NCI-H2029 treated with DMSO at 0.1 percent for 48 hours (cell line): Measurements from ENCODE around the gene COL13A1.

ENCODE experiments used
- DNase-seq: peaks from one replicate; lab custom pipeline; 2025; lab: John Stamatoyannopoulos, UW

COL13A1 gene

GRCh38 chr10:69963835-69964710, 162.4 kb downstream of the COL13A1 start:
- DNase-seq = no peak

DNA sequence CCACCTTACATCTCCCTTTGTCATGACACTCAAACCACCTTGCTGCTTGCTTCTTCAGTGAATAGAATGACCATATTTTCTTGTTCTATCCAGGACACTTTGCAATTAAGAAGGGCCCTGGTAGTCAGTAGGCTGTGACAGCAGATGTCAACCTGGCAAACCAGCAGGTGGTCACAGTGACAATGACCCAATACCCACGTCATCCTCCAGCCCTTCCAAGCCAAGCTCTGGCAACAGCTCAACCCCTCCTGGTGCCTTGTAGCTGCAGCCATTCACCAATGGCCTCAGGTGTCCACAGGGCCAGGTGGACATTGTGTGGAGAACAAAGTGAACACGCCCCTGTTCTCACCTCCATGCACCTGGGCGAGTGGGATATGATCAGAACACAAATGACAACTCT, 163.4 kb downstream of the COL13A1 start:
- DNase-seq = no peak

DNA sequence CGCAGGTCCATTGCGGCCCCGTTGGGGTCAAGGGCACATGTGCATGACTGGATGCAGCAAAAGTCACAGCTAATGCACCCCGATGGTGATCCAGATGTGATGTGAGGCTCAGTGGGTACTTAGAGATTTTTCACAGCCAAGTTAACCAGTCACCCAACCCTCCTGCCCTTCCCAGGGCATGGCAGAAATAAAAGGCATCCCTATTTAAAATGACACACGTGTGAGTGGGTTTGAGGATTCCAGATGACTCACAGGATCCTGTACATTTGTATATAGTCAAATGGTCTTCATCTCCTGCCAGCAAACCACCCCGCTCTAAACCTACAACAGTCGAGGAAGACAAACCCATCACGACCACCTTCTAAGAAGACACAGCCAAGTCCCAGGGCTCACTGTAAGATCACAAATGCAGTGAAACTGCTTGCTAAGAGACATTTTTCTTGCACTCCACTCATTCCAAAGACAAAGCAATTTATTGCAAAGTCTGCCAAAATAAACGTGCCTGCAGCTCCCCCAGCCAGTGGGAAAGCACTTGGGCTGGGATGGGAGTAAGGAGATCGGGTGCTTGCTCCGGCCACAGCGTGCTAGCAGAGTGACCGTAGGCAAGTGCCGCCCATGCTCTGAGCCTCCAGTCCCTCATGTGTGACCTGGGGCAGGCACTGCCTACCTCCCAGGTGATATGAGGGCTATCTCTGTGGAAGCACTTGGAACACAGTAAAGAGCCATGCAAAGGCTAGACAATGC, 164.4 kb downstream of the COL13A1 start:
- DNase-seq = no peak

GRCh38 chr10:69968830-69969229, 167.1 kb downstream of the COL13A1 start:
- DNase-seq = no peak

GRCh38 chr10:69969977-69970376, 168.3 kb downstream of the COL13A1 start:
- no peak for DNase-seq

DNA sequence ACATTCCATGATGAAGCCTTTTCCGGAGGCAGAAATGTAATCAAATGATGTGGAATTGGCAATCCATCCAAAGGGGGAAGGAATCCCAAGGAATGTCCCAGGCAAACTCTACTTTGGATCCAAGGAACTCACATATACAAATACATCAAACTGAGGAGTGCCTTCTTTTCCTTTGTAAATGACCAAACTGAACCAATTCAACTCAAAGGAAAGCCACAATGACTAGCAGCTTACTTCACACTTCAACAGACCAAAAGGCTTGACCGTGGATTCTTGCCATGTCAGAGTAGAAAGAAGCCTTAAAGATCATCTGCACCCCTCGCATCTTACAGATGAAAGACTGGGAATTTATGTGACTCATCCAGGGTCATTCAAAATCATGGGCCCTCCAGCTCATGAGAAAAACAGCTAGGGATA, 171.3 kb downstream of the COL13A1 start:
- no peak for DNase-seq

DNA sequence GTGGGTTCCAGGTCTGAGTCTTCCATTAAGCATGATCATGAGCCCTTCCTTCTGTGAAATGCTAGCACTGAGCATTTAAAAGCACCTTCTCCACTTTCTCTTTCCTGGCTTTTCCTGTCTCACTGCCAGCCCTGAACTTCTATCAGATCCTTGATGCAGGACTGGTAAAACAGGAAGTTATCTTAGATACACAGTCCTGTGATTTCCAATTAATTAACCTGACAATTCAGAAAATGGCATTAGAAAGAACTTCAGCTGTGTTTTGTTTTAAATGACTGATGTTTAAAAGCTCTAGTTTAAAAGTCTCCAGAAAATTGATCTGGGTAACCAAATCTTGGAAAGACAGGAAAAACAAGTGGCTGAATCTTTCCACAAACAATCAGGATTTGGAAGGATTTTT, 172.0 kb downstream of the COL13A1 start:
- no peak for DNase-seq

DNA sequence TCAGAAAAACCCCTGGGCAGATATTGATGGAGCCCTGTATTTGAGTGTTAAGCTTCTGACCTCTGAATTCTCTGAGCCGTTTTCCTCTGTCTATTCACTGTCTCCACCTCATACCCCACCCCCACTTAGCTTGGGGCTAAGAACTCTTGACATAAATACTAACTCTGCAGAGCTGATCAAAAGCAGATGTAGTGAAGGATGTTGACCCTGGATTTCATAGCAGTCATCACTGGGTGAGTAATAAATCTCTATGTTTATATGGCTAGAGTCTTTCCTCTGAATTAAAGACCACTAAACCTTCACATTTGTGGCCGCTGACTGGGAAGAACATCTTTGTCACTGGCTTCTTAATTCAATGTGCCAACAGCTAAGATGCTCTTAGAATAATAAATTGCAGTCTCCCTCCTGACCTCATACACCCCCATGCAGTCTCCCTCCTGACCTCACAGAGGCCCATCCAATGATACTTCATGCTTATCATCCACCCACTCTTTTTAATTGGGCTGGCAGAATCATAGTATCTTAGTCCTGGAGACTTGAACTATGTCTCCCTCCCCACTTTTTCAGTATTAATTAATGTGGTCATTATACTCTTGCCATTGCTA, 172.9 kb downstream of the COL13A1 start:
- DNase-seq = no peak

- no peak for DNase-seq
These were observed 175.3 kb downstream of the COL13A1 start for GRCh38 chr10:69976795-69977546.

GRCh38 chr10:69979174-69979573, 177.5 kb downstream of the COL13A1 start:
- DNase-seq = no peak

DNA sequence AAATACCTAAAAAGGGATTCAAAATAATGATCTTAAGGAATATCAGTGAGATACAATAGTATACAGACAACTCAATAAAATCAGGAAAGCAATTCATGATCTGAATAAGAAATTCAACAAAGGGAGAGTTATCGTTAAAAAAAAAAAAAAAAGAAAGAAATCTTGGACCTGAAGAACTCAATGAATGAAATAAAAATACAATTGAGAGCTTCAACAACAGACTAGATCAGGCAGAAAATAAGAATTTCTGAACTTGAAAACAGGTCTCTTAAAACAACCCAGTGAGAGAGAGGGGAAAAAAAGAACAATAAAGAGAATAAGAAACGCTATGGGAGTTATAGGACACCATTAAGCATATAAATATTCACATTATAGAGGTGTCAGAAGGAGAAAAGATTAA, 179.0 kb downstream of the COL13A1 start:
- no peak for DNase-seq

- no peak for DNase-seq
These were observed 186.4 kb downstream of the COL13A1 start for GRCh38 chr10:69988094-69988493.

- no peak for DNase-seq
These were observed 189.4 kb downstream of the COL13A1 start for GRCh38 chr10:69991151-69991550.

DNA sequence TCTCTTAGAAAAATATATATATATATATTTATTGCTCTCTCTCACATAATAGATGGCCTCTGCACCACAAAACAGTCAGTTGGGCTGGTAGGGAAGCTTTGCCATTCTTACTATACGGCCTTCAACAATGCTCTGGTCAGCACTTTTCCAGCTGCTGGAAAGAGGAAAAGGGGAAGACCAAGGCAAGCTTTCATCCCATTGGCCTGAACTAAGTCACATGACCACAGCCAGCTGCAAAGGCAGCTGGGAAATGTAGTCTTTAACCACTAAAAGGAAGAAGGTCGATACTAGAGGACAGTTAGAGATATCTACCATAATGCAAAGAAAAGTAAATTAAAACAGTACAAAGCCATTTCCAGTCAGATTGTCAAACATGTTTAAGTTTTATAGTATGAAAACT, 192.6 kb downstream of the COL13A1 start:
- DNase-seq = peak; percentile 33

DNA sequence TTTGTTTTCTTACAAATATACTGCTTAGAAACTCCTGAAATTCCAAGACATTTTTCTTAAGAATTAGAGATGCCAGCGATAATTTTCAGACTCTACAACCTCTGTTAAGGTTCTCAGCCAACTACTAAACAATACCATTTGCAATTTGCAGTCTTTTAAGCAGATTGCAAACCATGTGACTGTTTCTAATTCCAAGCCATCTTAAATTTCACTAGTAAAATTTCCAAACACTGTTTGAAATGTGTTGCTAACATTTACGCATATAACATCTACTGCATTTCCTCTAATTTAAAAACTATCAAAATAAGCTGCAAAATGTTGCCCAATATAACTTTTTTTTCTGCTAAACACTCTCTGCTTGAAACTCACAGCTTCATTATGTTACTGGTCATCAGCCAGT, 194.9 kb downstream of the COL13A1 start:
- DNase-seq = no peak

DNA sequence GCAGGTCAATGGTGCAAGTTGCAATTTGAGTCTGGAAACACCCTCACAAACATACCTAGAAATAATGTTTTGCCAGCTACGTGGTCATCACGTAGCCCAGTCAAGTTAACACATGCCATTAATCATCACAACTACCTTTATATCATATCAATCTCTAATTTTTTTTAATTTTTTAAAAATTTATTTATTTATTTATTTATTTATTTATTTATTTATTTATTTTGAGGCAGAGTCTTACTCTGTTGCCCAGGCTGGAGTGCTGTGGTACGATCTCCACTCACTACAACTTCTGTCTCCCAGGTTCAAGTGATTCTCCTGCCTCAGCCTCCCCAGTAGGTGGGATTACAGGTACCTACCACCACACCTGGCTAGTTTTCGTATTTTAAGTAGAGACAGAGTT, 198.6 kb downstream of the COL13A1 start:
- no peak for DNase-seq

DNA sequence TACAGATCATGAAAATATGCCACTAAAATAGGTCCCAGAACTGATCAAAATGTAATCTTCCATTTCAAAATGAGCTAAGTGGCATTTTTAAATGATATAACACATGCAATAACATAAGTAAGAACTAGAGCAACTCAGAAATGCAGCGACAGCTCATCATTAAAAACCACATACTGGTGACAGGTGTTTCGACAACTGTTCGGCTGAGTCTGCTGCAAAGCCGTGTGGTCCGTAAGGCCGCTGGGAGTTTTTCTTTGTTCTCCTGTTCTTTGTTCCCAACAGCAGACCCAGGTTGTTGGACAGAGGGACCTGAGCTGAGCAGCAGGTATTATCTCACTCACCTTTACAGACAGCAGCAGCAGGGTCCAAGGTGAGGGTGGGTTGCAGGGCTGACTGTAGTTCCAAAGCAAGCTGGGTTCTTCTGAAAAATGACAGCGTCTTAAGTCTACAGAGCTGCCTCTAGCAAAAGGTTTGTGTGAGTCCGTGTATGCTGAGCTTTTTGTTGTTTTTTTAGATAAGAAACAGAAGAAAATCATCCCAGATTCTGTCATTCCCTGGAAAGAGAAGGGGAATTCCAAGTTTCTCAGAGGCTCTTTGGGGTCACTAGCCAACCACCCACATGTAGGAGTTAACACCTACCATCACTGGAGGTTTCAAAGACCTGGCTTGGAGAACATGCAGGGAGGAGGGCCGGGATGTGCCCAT, 205.6 kb downstream of the COL13A1 start:
- no peak for DNase-seq
